NCI-H1436 treated with DMSO at 0.1 percent for 48 hours (cell line): ENCODE measurements around the gene PGM1.

ENCODE experiments used
- DNase-seq: peaks from one replicate; lab custom pipeline; 2025; lab: John Stamatoyannopoulos, UW

PGM1 gene

GRCh38 chr1:63701187-63701586 is 108.0 kb downstream of the PGM1 start:
- peak; percentile 34 for DNase-seq

- DNase-seq: no peak
Measured at GRCh38 chr1:63703701-63704107, 110.5 kb downstream of the PGM1 start.

GRCh38 chr1:63704443-63704842 is 111.2 kb downstream of the PGM1 start:
- DNase-seq: no peak

GRCh38 chr1:63705078-63705477 is 111.9 kb downstream of the PGM1 start:
- DNase-seq: no peak

- no peak for DNase-seq
Measured at GRCh38 chr1:63709267-63709828, 116.1 kb downstream of the PGM1 start.
